ENCODE measurements around the gene MARK3.

- TF ChIP-seq CTCF (IDR thresholded peaks at IDR 0.05; ENCODE audit: insufficient read depth, low read length) (no peak), POLR2AphosphoS5 (IDR thresholded peaks at IDR 0.05; ENCODE audit: low read depth) (no peak), REST (IDR thresholded peaks at IDR 0.05; ENCODE audit: insufficient replicate concordance, low read depth) (no peak)
These were observed 111.6 kb downstream of the MARK3 start for GRCh38 chr14:103496776-103497175.

Data from HL-60 (cell line).